ENCODE measurements around the gene DOCK4.
"Not testable (repeated sequence)": the region's sequence is repeated elsewhere in the genome, so short reads cannot be mapped to it uniquely, and the experiment has no call there.

DOCK4 gene

DNA sequence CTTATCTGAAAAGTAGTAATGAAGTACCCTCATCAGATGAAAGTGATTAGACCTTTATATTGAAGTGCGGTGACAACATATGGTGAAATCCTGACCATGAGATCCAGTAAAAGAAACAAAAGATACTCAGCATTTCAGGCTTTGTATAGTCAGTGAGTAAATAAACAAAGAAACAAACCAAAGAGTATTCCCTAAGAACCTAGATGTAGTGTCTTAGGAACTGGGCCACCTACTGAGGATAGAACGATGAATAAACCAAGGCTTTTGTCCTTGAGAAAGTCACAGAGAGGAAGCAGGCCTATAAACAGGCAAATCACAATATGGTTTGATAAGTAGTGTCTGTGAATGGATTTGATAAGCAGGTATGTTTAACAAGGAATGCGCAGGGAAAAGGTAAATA lies 46.5 kb upstream of the DOCK4 start:
- Histone ChIP-seq H3K36me3 (ENCODE audit: low read depth) (no peaks in the 10 kb centered on the region), H3K27me3 (ENCODE audit: insufficient read depth, poor library complexity, severe bottlenecking) (no peaks in the 10 kb centered on the region), H3K9me3 (ENCODE audit: severe bottlenecking) (no peaks in the 10 kb centered on the region), H3K27ac (ENCODE audit: poor library complexity, severe bottlenecking) (no peak overlapping the region), H3K4me1 (ENCODE audit: insufficient read depth, poor library complexity, severe bottlenecking) (no peaks in the 10 kb centered on the region), H3K4me3 (ENCODE audit: severe bottlenecking) (no peak overlapping the region)
- TF ChIP-seq, protein P1, sequence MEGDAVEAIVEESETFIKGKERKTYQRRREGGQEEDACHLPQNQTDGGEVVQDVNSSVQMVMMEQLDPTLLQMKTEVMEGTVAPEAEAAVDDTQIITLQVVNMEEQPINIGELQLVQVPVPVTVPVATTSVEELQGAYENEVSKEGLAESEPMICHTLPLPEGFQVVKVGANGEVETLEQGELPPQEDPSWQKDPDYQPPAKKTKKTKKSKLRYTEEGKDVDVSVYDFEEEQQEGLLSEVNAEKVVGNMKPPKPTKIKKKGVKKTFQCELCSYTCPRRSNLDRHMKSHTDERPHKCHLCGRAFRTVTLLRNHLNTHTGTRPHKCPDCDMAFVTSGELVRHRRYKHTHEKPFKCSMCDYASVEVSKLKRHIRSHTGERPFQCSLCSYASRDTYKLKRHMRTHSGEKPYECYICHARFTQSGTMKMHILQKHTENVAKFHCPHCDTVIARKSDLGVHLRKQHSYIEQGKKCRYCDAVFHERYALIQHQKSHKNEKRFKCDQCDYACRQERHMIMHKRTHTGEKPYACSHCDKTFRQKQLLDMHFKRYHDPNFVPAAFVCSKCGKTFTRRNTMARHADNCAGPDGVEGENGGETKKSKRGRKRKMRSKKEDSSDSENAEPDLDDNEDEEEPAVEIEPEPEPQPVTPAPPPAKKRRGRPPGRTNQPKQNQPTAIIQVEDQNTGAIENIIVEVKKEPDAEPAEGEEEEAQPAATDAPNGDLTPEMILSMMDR (IDR thresholded peaks at IDR 0.05; ENCODE audit: poor library complexity, severe bottlenecking), result no peak
- DNase-seq (ENCODE audit: low spot score) (no peak), ATAC-seq (ENCODE audit: low read depth) (no peak)

DNA sequence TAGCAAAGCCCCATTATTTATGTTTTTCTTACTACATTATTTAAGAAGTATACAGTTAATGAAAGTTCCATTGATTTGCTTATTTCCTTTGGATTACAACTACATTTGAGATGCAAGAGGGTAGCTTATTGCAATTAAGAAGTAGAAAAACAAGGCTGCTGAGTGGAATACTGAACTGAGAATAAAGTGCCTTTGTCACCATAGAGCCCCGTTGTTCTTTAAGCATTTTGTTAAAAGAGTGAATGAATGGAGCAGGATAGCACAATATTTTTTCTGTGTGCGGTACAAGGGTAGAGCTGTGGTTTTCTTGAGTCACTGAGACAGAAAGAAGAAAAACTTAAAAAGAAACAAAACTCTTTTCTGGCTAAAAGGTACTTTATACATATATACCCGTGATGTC lies 45.9 kb upstream of the DOCK4 start:
- no peaks in the 10 kb centered on the region for H3K4me1 ChIP-seq (ENCODE audit: insufficient read depth, poor library complexity, severe bottlenecking)
- ATAC-seq (ENCODE audit: low read depth) (no peak), DNase-seq (ENCODE audit: low spot score) (no peak)

DNA sequence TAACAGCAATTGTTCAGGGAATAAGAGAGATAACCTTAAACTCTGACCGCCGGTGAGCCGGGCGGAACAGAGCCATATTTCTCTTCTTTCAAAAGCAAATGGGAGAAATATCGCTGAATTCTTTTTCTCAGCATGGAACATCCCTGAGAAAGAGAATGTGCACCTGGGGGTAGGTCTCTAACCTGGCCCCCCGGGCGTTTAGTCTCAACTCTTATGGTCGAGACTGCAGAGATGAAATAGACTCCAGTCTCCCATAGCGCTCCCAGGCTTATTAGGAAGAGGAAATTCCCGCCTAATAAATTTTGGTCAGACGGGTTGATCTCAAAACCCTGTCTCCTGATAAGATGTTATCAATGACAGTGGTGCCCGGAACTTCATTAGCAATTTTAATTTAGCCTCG lies 43.8 kb upstream of the DOCK4 start:
- DNase-seq (ENCODE audit: low spot score); ATAC-seq (ENCODE audit: low read depth); H3K36me3 ChIP-seq (ENCODE audit: low read depth); H3K27ac ChIP-seq (ENCODE audit: poor library complexity, severe bottlenecking); H3K9me3 ChIP-seq (ENCODE audit: severe bottlenecking); H3K4me1 ChIP-seq (ENCODE audit: insufficient read depth, poor library complexity, severe bottlenecking); H3K4me3 ChIP-seq (ENCODE audit: severe bottlenecking); H3K27me3 ChIP-seq (ENCODE audit: insufficient read depth, poor library complexity, severe bottlenecking): not testable (repeated sequence)

More for the DNA sequence above, 45.9 kb upstream of the DOCK4 start:
- no peak overlapping the region for H3K27ac ChIP-seq (ENCODE audit: poor library complexity, severe bottlenecking)
- no peaks in the 10 kb centered on the region for H3K9me3 ChIP-seq (ENCODE audit: severe bottlenecking)
- H3K27me3 ChIP-seq (ENCODE audit: insufficient read depth, poor library complexity, severe bottlenecking), result no peaks in the 10 kb centered on the region
- no peaks in the 10 kb centered on the region for H3K36me3 ChIP-seq (ENCODE audit: low read depth)
- H3K4me3 ChIP-seq (ENCODE audit: severe bottlenecking), result no peak overlapping the region
- TF ChIP-seq, protein P1 (IDR thresholded peaks at IDR 0.05; ENCODE audit: poor library complexity, severe bottlenecking), result no peak

DNA sequence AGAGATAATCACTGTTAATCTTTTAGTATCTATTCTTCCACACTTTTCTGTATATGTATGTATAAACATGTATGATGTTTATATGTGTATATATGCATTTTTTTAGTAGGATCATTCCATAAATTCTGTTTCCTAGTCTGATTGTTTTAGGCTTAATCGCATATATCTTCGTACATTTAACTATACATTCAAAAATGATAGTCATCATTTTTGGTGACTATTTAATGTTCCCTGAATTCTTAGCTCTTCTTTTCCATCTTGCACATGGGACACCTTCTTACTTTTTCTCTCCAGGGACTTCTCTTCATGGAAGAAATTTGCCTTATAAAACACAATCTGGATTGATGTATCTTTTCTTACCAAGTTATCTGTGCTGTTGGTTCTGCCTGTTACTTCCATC lies 42.4 kb upstream of the DOCK4 start:
- Histone ChIP-seq H3K9me3 (ENCODE audit: severe bottlenecking) (no peaks in the 10 kb centered on the region), H3K27me3 (ENCODE audit: insufficient read depth, poor library complexity, severe bottlenecking) (no peaks in the 10 kb centered on the region), H3K4me1 (ENCODE audit: insufficient read depth, poor library complexity, severe bottlenecking) (no peaks in the 10 kb centered on the region), H3K36me3 (ENCODE audit: low read depth) (no peaks in the 10 kb centered on the region), H3K4me3 (ENCODE audit: severe bottlenecking) (no peak overlapping the region), H3K27ac (ENCODE audit: poor library complexity, severe bottlenecking) (no peak overlapping the region)
- TF ChIP-seq, protein P1 (IDR thresholded peaks at IDR 0.05; ENCODE audit: poor library complexity, severe bottlenecking), result no peak
- ATAC-seq (ENCODE audit: low read depth), result no peak
- DNase-seq (ENCODE audit: low spot score), result no peak

DNA sequence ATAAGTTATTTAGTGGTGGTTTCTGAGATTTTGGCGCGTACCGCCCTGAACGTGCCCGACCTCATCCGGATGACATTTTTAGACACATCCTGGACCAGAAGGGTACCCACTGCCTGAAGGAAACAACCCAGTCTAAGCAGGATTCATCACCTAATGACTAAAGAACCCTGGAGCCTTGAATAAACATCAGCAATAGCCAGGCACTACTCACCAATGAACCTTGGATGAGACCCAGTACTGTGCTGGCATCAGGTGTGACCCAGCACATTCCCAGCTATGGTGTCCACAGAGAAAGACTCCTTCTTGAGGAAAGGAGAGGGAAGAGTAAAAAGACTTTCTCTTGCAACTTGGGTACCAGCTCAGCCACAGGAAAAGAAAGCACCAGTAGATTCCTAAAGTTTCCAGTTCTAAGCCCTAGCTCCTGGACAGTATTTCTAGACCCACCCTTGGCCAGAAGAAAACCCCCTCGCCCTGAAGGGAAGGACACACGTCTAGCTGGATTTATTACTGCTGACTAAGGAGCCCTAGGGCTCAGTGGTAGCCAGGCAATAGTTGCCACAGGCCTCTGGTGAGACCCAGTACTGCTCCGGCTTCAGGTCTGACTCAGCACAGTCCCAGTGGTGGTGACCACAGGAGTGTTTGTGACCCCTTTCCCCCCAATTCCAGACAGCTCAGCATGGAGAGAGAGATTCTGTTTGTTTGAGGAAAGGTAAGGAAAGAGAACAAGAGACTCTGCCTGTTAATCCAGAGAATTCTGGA lies 32.8 kb upstream of the DOCK4 start:
- peak; percentile 70 for ATAC-seq (ENCODE audit: low read depth)
- H3K4me3 ChIP-seq (ENCODE audit: severe bottlenecking), result no peak overlapping the region
- DNase-seq (ENCODE audit: low spot score), result no peak

More for the DNA sequence above, 32.8 kb upstream of the DOCK4 start:
- Histone ChIP-seq H3K4me1 (ENCODE audit: insufficient read depth, poor library complexity, severe bottlenecking) (peaks cover 3% of the 10 kb centered on the region), H3K27ac (ENCODE audit: poor library complexity, severe bottlenecking) (no peak overlapping the region), H3K9me3 (ENCODE audit: severe bottlenecking) (no peaks in the 10 kb centered on the region), H3K36me3 (ENCODE audit: low read depth) (no peaks in the 10 kb centered on the region), H3K27me3 (ENCODE audit: insufficient read depth, poor library complexity, severe bottlenecking) (no peaks in the 10 kb centered on the region)
- TF ChIP-seq, protein P1 (IDR thresholded peaks at IDR 0.05; ENCODE audit: poor library complexity, severe bottlenecking), result no peak

Measured in RWPE2 (cell line).